GM10248 (cell line): ENCODE results near the gene HSDL1.

Experiments used
- CTCF ChIA-PET: fragments of 300-600 bp; sonication (Branson Sonifier 250); formaldehyde crosslinking; extraction: SDS; loops from one replicate; lab custom pipeline; 2021; ENCODE audit warnings: antibody characterized with exemption; lab: Yijun Ruan, JAX
- POLR2A ChIA-PET: fragments of 350-650 bp; sonication (Branson Sonifier 250); formaldehyde crosslinking; extraction: SDS; loops from one replicate; lab custom pipeline; 2020; ENCODE audit warnings: antibody characterized with exemption; lab: Yijun Ruan, JAX
- DNase-seq: peaks from one replicate; pipeline ENCODE4 v3.0.0; 2012; ENCODE audit errors: extremely low spot score
- TF ChIP-seq, protein P1 (sequence below): IDR thresholded peaks from 2 replicates; pipeline ENCODE4 v1.5.1; 2012; ENCODE audit warnings: mild to moderate bottlenecking, low read depth; ENCODE audit errors: extremely low read depth, missing control alignments, control extremely low read depth

Gene HSDL1

DNA sequence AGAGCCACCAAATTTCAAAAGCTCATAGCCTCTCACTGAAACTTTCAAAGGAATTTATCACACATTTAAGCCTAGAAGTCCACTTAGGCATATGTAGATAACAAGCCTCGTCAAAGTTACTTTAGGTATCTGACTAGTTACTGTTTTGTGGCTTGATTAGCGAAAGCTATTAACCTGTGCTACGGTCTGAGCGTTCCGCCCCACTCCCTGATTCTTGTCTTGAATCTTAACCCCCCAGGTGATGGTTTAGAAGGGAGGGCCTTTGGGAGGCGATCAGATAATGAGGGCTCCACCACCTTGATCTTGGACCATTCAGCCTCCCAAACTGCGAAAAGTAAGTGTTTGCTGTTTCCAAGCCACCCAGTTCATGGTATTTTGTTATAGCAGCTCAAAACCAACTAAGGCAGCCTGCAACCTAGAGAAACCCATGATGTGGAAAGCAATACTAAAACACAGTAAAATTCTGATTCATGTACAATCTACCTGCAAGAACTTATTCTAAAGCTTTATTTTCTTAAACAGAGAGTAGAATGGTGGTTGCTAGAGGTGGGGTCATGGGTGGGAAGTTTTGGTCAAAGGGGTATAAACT lies 7.1 kb downstream of the HSDL1 start:
- POLR2A ChIA-PET, result interaction anchor here (1.7 kb wide), 1 partner anchor 21 kb away, joined by 5 read pairs; the partner anchor contains the start of gene MBTPS1
- TF ChIP-seq, protein P1, sequence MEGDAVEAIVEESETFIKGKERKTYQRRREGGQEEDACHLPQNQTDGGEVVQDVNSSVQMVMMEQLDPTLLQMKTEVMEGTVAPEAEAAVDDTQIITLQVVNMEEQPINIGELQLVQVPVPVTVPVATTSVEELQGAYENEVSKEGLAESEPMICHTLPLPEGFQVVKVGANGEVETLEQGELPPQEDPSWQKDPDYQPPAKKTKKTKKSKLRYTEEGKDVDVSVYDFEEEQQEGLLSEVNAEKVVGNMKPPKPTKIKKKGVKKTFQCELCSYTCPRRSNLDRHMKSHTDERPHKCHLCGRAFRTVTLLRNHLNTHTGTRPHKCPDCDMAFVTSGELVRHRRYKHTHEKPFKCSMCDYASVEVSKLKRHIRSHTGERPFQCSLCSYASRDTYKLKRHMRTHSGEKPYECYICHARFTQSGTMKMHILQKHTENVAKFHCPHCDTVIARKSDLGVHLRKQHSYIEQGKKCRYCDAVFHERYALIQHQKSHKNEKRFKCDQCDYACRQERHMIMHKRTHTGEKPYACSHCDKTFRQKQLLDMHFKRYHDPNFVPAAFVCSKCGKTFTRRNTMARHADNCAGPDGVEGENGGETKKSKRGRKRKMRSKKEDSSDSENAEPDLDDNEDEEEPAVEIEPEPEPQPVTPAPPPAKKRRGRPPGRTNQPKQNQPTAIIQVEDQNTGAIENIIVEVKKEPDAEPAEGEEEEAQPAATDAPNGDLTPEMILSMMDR, result no peak
- DNase-seq, result no peak
- CTCF ChIA-PET, result interaction anchor here (0.8 to 2.4 kb wide), 5 partner anchors 21 to 53 kb away, joined by 3 to 9 read pairs (median 6); partner anchors contain the start of genes MBTPS1 and TAF1C

DNA sequence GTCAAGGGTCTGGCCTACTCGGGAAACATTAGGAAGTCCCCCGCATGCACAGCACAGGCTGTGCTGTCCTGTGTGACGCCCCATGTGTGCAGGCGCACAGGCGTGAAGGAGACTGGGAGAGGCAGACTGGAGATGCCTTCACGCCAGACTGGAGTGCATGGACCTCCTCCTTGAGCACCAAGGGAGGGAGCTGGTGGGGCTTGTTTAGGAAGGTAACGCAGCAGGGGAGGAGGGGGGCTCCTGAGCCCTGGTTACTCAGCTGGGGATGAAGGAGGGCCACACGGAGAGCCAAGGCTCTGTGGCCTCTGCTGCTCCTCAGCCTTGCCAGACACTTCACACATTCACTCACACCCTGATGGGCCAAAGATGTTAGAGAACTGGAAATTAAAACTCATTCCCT lies 7.7 kb downstream of the HSDL1 start:
- TF ChIP-seq, protein P1, result no peak
- ChIA-PET POLR2A (no interaction called here), CTCF (interaction anchor here (0.8 to 2.4 kb wide), 5 partner anchors 20 to 53 kb away, joined by 3 to 9 read pairs (median 6); partner anchors contain the start of genes MBTPS1 and TAF1C)
- DNase-seq, result no peak

DNA sequence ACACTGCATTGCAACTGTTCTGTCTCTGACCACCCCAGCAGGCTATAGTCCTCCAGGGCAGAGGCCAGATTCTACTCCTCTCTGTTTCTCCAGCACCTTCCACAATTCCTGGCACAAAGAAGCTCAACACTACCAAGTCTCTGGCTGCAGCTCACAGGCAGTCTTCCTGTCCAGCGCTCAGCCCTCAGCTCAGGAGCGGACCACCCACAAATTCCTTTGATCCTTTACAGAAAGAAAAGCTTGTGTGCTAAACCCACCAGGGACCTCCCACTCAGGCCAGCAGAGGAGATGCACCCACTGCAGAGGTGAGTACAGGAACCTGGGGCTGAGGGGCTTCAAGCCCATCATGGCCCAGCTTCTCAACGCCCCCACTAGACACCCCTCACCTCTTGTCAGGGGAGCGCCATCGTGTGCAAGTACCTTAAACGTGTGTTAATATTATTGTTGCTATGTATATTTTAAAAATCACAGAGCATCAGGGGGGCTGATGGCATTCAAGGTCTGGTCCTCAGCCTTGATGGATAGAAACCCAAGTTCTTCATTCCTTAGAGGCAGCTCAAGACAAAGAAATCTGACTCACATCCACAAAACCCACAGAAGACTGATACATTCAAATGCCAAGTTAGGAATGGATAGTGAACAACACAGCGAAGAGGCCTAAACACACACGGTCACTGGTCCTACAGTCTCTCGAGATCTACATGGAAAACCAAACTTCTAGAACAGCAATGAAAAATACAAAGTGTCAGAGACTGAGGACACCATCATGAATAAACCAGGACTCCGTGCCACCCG lies 8.4 kb downstream of the HSDL1 start:
- TF ChIP-seq, protein P1, result no peak
- CTCF ChIA-PET, result interaction anchor here (1.0 to 1.5 kb wide), 3 partner anchors 9 to 50 kb away, joined by 3 to 4 read pairs (median 4); partner anchors contain the start of genes DNAAF1, HSDL1, MBTPS1 and TAF1C
- POLR2A ChIA-PET, result no interaction called here
- no peak for DNase-seq

DNA sequence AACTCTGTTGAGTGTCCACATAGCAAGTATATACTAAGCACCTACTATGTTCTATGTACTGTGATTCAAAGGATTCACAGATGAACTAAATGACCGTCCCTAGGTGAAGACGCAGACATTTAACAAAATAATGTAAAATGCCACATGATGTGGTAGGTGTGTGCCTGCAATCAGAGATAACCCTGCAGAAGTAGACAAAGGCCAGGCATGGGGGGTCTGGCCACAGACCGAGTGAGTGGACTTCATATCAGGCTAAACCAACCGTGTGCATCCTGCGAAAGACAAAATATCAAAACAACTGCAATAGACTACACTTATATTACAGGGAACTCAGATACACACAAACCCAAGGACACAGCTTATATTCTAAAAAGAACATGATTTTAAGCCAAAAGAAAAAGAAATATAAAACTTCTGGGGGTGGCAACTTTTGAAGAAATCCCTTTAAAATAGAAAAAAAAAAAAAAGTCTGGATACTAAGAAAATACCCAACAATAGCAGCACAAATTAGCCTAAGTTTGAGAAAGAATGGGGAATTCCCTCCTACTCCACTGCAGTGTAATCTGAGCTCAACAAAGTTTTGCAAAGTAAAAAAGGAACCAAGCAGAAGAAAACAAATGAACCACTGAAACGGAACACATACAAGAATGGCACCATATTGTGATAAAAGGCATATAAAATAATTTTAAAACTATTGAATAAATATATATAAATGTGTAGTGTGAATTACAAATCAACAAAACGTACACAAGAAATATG lies 12.3 kb downstream of the HSDL1 start:
- ChIA-PET CTCF (interaction anchor here (0.6 to 3.5 kb wide), 6 partner anchors 8 to 70 kb away, joined by 3 to 18 read pairs (median 4); partner anchors contain the start of genes MBTPS1 and TAF1C), POLR2A (interaction anchor here (0.6 kb wide), 1 partner anchor 20 kb away, joined by 6 read pairs; no protein-coding TSS in a partner anchor)
- TF ChIP-seq, protein P1, result no peak
- DNase-seq, result peak; percentile 35

DNA sequence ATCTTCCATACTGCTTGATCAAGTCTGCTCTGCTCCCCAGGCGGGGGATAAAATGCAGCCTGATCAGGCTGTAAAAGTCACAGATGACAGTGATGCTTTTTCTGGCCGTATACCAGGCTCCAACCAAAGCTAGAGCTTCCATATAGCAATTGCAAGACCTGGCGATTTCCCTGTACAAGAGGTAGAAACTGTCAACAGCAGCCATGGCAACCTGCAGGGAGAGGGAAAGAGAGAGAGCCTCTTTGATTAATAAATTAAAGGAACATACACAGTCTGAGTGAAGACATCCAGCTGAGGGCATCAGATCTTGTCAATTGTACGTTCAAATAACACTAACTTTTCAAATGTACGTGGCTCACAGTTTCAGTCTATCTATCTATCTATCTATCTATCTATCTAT lies 13.9 kb downstream of the HSDL1 start:
- DNase-seq, result no peak
- TF ChIP-seq, protein P1, result no peak
- POLR2A ChIA-PET, result no interaction called here
- CTCF ChIA-PET, result interaction anchor here (0.6 to 3.5 kb wide), 3 partner anchors 10 to 20 kb away, joined by 3 to 18 read pairs (median 3); partner anchors contain the start of gene MBTPS1
